DND-41 (cell line): ENCODE data around the gene KDSR.

Experiments used
- ATAC-seq: fragments of 200-7000 bp; cut with Tn5 transposase; 3 replicates; pipeline ENCODE4 v1.9.1; 2021; ENCODE audit warnings: low read depth; ENCODE audit not compliant: insufficient read depth
- DNase-seq: peaks from one replicate; pipeline ENCODE4 v3.0.0-alpha.2; 2020
- H2AFZ ChIP-seq: 2 replicates; pipeline ENCODE4 v1.6.0; 2012; ENCODE audit warnings: low read depth, low read length
- H3K27ac ChIP-seq: 2 replicates; pipeline ENCODE4 v1.5.1; 2012; ENCODE audit warnings: low read length, inconsistent platforms
- H3K27me3 ChIP-seq: fragments of 200-600 bp; sonication (generic); 2 replicates; pipeline ENCODE4 v1.6.0; 2012; ENCODE audit warnings: low read length, mild to moderate bottlenecking, inconsistent platforms; ENCODE audit not compliant: insufficient read depth, poor library complexity
- H3K36me3 ChIP-seq: 2 replicates; pipeline ENCODE4 v1.5.1; 2012; ENCODE audit warnings: low read length, inconsistent platforms; ENCODE audit not compliant: insufficient read depth
- H3K4me1 ChIP-seq: 2 replicates; pipeline ENCODE4 v1.5.1; 2012; ENCODE audit warnings: mild to moderate bottlenecking, low read length; ENCODE audit not compliant: insufficient read depth
- H3K4me2 ChIP-seq: 2 replicates; pipeline ENCODE4 v1.6.0; 2012; ENCODE audit warnings: mild to moderate bottlenecking, moderate library complexity, low read length, inconsistent platforms; ENCODE audit not compliant: insufficient read depth
- H3K4me3 ChIP-seq, 2 experiments: fragments of 200-600 bp in 1 of 2; shearing (Covaris generic) in 1 of 2; 2 replicates each; pipeline ENCODE4 v1.5.1; 2012 to 2016; ENCODE audit warnings: inconsistent platforms in 2 of 2, low read length in 2 of 2, mild to moderate bottlenecking in 2 of 2, low read depth in 1 of 2, moderate library complexity in 1 of 2
- H3K79me2 ChIP-seq: 2 replicates; pipeline ENCODE4 v1.6.0; 2012; ENCODE audit warnings: low read length, inconsistent platforms; ENCODE audit not compliant: insufficient read depth
- H3K9ac ChIP-seq: 2 replicates; pipeline ENCODE4 v1.6.0; 2012; ENCODE audit warnings: low read depth, mild to moderate bottlenecking, inconsistent platforms, low read length, moderate library complexity
- H3K9me3 ChIP-seq: 2 replicates; pipeline ENCODE4 v1.5.1; 2012; ENCODE audit warnings: low read length, moderate library complexity, mild to moderate bottlenecking, inconsistent platforms; ENCODE audit not compliant: insufficient read depth, severe bottlenecking
- H4K20me1 ChIP-seq: 2 replicates; pipeline ENCODE4 v1.6.0; 2012; ENCODE audit warnings: low read length; ENCODE audit not compliant: insufficient read depth
- CTCF ChIP-seq: IDR thresholded peaks from 2 replicates; pipeline ENCODE4 v1.5.1; 2012; ENCODE audit warnings: borderline replicate concordance, low read length, moderate library complexity, mild to moderate bottlenecking; ENCODE audit not compliant: poor library complexity, severe bottlenecking; ENCODE audit errors: extremely low read depth
- EZH2 ChIP-seq: IDR thresholded peaks from 3 replicates; pipeline ENCODE4 v1.6.1; 2012; ENCODE audit warnings: borderline replicate concordance, low read depth, mild to moderate bottlenecking, moderate library complexity, low read length, inconsistent platforms; ENCODE audit not compliant: severe bottlenecking

KDSR gene

DNA sequence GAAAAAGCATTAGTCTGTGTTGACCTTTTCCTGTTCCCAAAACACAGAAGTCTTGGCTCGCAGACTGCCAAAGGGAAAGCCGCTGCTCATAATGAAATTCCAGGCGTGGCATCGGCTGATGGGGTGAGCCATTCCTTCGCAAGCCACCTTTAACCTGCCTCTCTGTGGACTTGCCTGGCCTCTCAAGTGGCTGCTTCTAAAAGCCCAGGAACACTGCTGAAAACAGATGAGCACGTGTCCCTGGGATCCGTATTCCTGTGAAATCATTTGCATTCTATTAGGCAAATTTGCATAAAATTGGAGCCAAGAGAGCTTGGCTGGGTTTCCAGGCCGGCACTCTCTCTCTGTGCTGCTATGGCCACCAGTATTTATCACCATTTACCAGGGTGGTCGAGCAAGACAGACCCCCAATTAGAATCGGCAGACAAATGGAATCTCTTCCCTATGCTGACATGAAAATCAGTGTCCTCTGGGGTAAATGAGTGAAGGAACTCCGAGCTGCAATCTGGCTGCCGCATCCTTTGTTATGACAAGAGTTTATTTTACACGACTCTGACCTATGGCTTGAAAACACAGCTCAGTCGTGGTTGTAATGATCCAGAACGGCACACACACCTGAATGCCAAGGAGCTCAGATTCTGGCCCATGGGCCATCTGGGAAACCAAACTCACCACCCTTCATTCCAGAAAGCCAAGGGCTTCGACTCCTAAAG is 69.2 kb downstream of the KDSR start:
- TF ChIP-seq EZH2 (no peak), CTCF (no peak)
- H3K36me3 ChIP-seq: peaks cover 82% of the 10 kb centered on the region
- peaks cover 95% of the 10 kb centered on the region for H3K79me2 ChIP-seq
- H4K20me1 ChIP-seq: peaks cover 70% of the 10 kb centered on the region
- H3K4me3 ChIP-seq: no peak overlapping the region
- no peak overlapping the region for H3K27ac ChIP-seq
- no peaks in the 10 kb centered on the region for H3K27me3 ChIP-seq
- no peak overlapping the region for H3K4me2 ChIP-seq
- no peaks in the 10 kb centered on the region for H3K4me1 ChIP-seq
- DNase-seq (no peak), ATAC-seq (no peak)
- H3K9me3 ChIP-seq: no peaks in the 10 kb centered on the region
- no peak overlapping the region for H2AFZ ChIP-seq
- H3K9ac ChIP-seq: no peak overlapping the region

GRCh38 chr18:63293935-63294334 is 73.1 kb downstream of the KDSR start:
- Histone ChIP-seq H3K79me2 (peaks cover 95% of the 10 kb centered on the region), H3K9me3 (no peaks in the 10 kb centered on the region), H4K20me1 (peaks cover 75% of the 10 kb centered on the region), H3K4me3 (no peak overlapping the region), H3K9ac (no peak overlapping the region), H3K4me1 (peaks cover 3% of the 10 kb centered on the region; the same call in 1 of the 2 replicates), H3K4me2 (no peak overlapping the region), H3K36me3 (peaks cover 81% of the 10 kb centered on the region), H2AFZ (no peak overlapping the region), H3K27ac (no peak overlapping the region), H3K27me3 (no peaks in the 10 kb centered on the region)
- ATAC-seq (no peak), DNase-seq (no peak)
- no peak for TF ChIP-seq CTCF
- TF ChIP-seq EZH2: no peak

GRCh38 chr18:63292831-63293683 is 73.9 kb downstream of the KDSR start:
- no peak overlapping the region for H3K27ac ChIP-seq
- peaks cover 72% of the 10 kb centered on the region for H4K20me1 ChIP-seq
- H3K79me2 ChIP-seq: peaks cover 95% of the 10 kb centered on the region
- no peak for TF ChIP-seq EZH2
- no peak for TF ChIP-seq CTCF
- H2AFZ ChIP-seq: no peak overlapping the region
- no peaks in the 10 kb centered on the region for H3K27me3 ChIP-seq
- H3K4me2 ChIP-seq: no peak overlapping the region
- peaks cover 80% of the 10 kb centered on the region for H3K36me3 ChIP-seq
- H3K4me1 ChIP-seq: peaks cover 3% of the 10 kb centered on the region; the same call in 1 of the 2 replicates
- no peak for DNase-seq
- no peak overlapping the region for H3K4me3 ChIP-seq
- H3K9ac ChIP-seq: no peak overlapping the region
- H3K9me3 ChIP-seq: no peaks in the 10 kb centered on the region
- no peak for ATAC-seq
